Adrenal gland (tissue), 5 donors: ENCODE results near the gene EBLN1.

Source experiments
- POLR2A ChIP-seq, 2 donors: fragments of 450-650 bp; IDR thresholded peaks; one replicate each; pipeline ENCODE4 v1.6.1; 2017; ENCODE audit warnings: antibody characterized with exemption in 2 of 2, mild to moderate bottlenecking in 2 of 2, moderate library complexity in 1 of 2
- TF ChIP-seq, protein P1 (sequence below), 6 experiments: fragments of 450-650 bp in 4 of 6; fragments of 200-600 bp in 2 of 6; sonication (generic) in 1 of 6; IDR thresholded peaks; 1 replicate in 5 of 6; 2 replicates in 1 of 6; pipeline versions ENCODE4 v1.5.1 to v1.8.0; 2016 to 2021; ENCODE audit warnings: antibody characterized with exemption in 6 of 6, mild to moderate bottlenecking in 2 of 6, moderate library complexity in 1 of 6
- donor health status: DM: no; HTN: no; CAD: no.

DNA sequence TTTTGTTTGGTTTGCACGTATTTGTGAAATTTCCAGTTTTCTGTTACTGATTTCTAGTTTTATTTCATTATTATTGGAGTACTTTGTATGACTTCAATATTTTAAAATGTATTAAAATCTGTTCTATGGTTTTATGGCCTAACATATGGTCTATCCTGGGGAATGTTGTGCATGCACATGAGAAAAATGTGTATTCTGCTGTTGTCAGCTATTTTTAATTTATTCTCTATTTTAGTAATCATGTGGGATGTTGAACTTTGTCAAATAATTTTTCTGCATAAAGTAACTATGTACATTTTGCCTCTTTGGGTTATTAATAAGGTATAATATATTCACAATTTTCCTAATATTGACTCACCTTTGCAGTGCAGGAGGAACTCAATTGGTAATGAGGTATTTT, 46.7 kb downstream of the EBLN1 start:
- TF ChIP-seq, protein P1, sequence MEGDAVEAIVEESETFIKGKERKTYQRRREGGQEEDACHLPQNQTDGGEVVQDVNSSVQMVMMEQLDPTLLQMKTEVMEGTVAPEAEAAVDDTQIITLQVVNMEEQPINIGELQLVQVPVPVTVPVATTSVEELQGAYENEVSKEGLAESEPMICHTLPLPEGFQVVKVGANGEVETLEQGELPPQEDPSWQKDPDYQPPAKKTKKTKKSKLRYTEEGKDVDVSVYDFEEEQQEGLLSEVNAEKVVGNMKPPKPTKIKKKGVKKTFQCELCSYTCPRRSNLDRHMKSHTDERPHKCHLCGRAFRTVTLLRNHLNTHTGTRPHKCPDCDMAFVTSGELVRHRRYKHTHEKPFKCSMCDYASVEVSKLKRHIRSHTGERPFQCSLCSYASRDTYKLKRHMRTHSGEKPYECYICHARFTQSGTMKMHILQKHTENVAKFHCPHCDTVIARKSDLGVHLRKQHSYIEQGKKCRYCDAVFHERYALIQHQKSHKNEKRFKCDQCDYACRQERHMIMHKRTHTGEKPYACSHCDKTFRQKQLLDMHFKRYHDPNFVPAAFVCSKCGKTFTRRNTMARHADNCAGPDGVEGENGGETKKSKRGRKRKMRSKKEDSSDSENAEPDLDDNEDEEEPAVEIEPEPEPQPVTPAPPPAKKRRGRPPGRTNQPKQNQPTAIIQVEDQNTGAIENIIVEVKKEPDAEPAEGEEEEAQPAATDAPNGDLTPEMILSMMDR (IDR thresholded peaks at IDR 0.05) = no peak
- no peak for TF ChIP-seq POLR2A (IDR thresholded peaks at IDR 0.05)
